Keratinocyte (primary cell): ENCODE data around the gene POU6F2.

Experiments used
- CTCF ChIP-seq, 3 experiments: IDR thresholded peaks in 1 of 3; conservative IDR thresholded peaks in 1 of 3; optimal IDR thresholded peaks in 1 of 3; 2 replicates in 2 of 3; 3 replicates in 1 of 3; pipeline versions ENCODE3 to v1.5.1; 2011; ENCODE audit warnings: low read length in 3 of 3, mild to moderate bottlenecking in 3 of 3, moderate library complexity in 2 of 3, control low read depth in 1 of 3, inconsistent platforms in 1 of 3; ENCODE audit not compliant: insufficient read depth in 2 of 3; ENCODE audit errors: extremely low read depth in 1 of 3
- EZH2 ChIP-seq: IDR thresholded peaks from one replicate; pipeline ENCODE4 v1.6.1; 2012; ENCODE audit warnings: inconsistent platforms, mild to moderate bottlenecking, low read length, moderate library complexity

- TF ChIP-seq CTCF (optimal IDR thresholded peaks at IDR 0.05 in 1 of 3, IDR thresholded peaks at IDR 0.05 in 1 of 3, conservative IDR thresholded peaks at IDR 0.05 in 1 of 3; ENCODE audit: extremely low read depth in 1 of 3, insufficient read depth in 2 of 3, low read length in 3 of 3) (no peak), EZH2 (no peak)
Observed at GRCh38 chr7:39272691-39273090, 295.0 kb downstream of the POU6F2 start.
